ENCODE data around the gene AEBP1. TPM values are rescaled to one million over a fixed set of nuclear protein-coding genes. Genes with fewer than 3 reads are reported as not detected.

Gene AEBP1
- total and polyA plus RNA-seq, 8 donors = 14.6 to 179 (median 41.2) TPM

- Histone ChIP-seq H3K27me3 (no peaks in the 10 kb centered on the region), H3K4me3 (no peak overlapping the region), H3K36me3 (no peaks in the 10 kb centered on the region), H3K9me3 (no peaks in the 10 kb centered on the region), H3K4me1 (peaks cover 0 to 25% (median 13%) of the 10 kb centered on the region in 4 donors), H3K27ac (no peak overlapping the region)
- 72 to 81% (median 77%) methylated on average over 6 of the region's 6 CpGs for WGBS, 5 donors
- TF ChIP-seq POLR2AphosphoS5 (IDR thresholded peaks at IDR 0.05) = no peak
- no peak for TF ChIP-seq EP300 (IDR thresholded peaks at IDR 0.05)
- TF ChIP-seq CTCF (IDR thresholded peaks at IDR 0.05) = no peak
- no peak for TF ChIP-seq POLR2A (IDR thresholded peaks at IDR 0.05)
- intact Hi-C loops (cut with DNase I; ENCODE audit: low total_unique reads) = no loop called here
- DNase-seq = no peak
Observed at GRCh38 chr7:44093102-44093641, 11.0 kb upstream of the AEBP1 start.

GRCh38 chr7:44094365-44094764 is 9.8 kb upstream of the AEBP1 start:
- Histone ChIP-seq H3K27ac (peak overlapping the region in 1 of 5 donors; percentile 40), H3K27me3 (no peaks in the 10 kb centered on the region), H3K9me3 (no peaks in the 10 kb centered on the region), H3K4me1 (peaks cover 0 to 18% (median 8%) of the 10 kb centered on the region in 4 donors), H3K4me3 (no peak overlapping the region), H3K36me3 (no peaks in the 10 kb centered on the region)
- no peak for TF ChIP-seq POLR2A (IDR thresholded peaks at IDR 0.05)
- no peak for TF ChIP-seq EP300 (IDR thresholded peaks at IDR 0.05)
- no peak for TF ChIP-seq POLR2AphosphoS5 (IDR thresholded peaks at IDR 0.05)
- DNase-seq = no peak
- intact Hi-C loops (cut with DNase I; ENCODE audit: low total_unique reads) = no loop called here
- 39 to 75% (median 61%) methylated on average over 2 of the region's 2 CpGs for WGBS, 5 donors

DNA sequence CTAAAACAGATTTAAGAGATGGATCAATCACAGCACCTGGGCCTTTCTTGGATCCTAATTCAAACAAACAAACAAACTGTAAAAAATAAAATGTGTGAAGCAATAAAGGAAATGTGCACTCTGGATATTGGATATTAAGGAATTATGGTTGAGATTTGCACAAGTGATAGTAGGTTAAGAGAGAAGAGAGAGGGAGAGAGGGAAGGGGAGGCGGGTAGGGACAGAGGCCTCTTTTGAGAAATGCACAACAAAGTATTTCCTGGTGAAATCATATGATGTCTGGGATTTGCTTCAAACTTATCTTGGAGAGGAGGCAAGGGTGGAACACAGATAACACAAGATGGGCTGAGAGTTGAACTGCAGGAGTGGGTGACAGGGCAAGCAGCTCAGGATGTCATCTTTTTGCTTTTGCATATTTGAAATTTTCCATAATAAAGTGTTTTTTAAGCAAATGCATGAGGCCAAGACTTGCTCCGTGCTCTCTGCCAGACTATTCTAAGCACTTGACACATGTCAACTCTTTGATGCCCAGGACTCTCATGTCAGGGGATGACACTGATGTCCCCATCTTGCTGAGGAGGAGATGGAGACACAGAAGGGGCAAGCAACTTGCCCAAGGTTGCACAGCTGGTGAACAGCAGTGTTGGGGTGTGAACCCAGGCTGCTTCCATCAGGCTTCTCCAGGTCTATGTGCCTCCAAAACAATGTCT is 9.1 kb upstream of the AEBP1 start:
- intact Hi-C loops (cut with DNase I; ENCODE audit: low total_unique reads) = no loop called here
- no peak for DNase-seq
- no peak for TF ChIP-seq POLR2A (IDR thresholded peaks at IDR 0.05)
- TF ChIP-seq EP300 (IDR thresholded peaks at IDR 0.05) = no peak
- TF ChIP-seq POLR2AphosphoS5 (IDR thresholded peaks at IDR 0.05) = no peak
- no peak for TF ChIP-seq CTCF (IDR thresholded peaks at IDR 0.05)
- 53 to 79% (median 67%) methylated on average over 2 of the region's 2 CpGs for WGBS, 5 donors
- no peak overlapping the region for H3K4me3 ChIP-seq
- H3K27ac ChIP-seq = peak overlapping the region in 1 of 5 donors; percentile 40
- no peaks in the 10 kb centered on the region for H3K9me3 ChIP-seq
- H3K4me1 ChIP-seq = peaks cover 0 to 15% (median 7%) of the 10 kb centered on the region in 4 donors
- H3K27me3 ChIP-seq = no peaks in the 10 kb centered on the region
- no peaks in the 10 kb centered on the region for H3K36me3 ChIP-seq

DNA sequence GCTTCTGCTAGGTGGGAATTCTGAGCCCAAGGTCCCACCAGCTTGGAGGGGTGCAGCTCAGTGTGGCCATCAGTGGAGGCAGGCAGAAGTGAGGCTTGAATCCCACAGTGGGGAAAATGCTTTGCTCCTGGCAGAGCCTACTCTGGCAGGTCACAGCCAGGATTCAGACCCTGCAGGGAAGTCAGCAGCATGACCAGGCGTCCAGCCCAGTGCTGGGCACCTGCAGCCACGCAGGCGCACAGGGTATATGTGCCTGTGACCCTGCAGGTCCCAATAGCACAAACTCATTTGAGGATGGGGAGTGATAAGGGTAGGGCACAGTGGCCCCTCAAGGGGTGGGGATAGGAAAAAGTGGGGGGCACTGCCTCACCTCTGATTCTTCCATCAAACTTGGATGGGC is 8.4 kb upstream of the AEBP1 start:
- intact Hi-C loops (cut with DNase I; ENCODE audit: low total_unique reads) = no loop called here
- no peaks in the 10 kb centered on the region for H3K9me3 ChIP-seq

More for the DNA sequence above, 8.4 kb upstream of the AEBP1 start:
- DNase-seq = no peak
- Histone ChIP-seq H3K4me3 (no peak overlapping the region), H3K27ac (no peak overlapping the region), H3K4me1 (peaks cover 0 to 10% (median 4%) of the 10 kb centered on the region in 4 donors), H3K27me3 (no peaks in the 10 kb centered on the region), H3K36me3 (no peaks in the 10 kb centered on the region)
- TF ChIP-seq EP300 (IDR thresholded peaks at IDR 0.05) (no peak), POLR2AphosphoS5 (IDR thresholded peaks at IDR 0.05) (no peak), POLR2A (IDR thresholded peaks at IDR 0.05) (no peak), CTCF (IDR thresholded peaks at IDR 0.05) (no peak)
- WGBS, 5 donors = 81 to 91% (median 89%) methylated on average over 1 to 3 of the region's 3 CpGs
